HEK293T (cell line): Measurements from ENCODE around the gene UBAC1.

ENCODE experiments used
- BHLHE40 ChIP-seq: fragments of 450-650 bp; IDR thresholded peaks from 2 replicates; pipeline ENCODE4 v1.6.1; 2016; ENCODE audit warnings: mild to moderate bottlenecking, moderate library complexity, borderline replicate concordance
- ELF4 ChIP-seq: fragments of 450-650 bp; IDR thresholded peaks from 2 replicates; pipeline ENCODE4 v1.6.1; 2017; ENCODE audit warnings: antibody characterized with exemption
- FOXA1 ChIP-seq: fragments of 450-650 bp; IDR thresholded peaks from 2 replicates; pipeline ENCODE4 v1.6.1; 2016; ENCODE audit warnings: mild to moderate bottlenecking
- FOXK2 ChIP-seq: fragments of 450-650 bp; IDR thresholded peaks from 2 replicates; pipeline ENCODE4 v1.6.1; 2016; ENCODE audit warnings: mild to moderate bottlenecking
- HDGF ChIP-seq: fragments of 450-650 bp; IDR thresholded peaks from 2 replicates; pipeline ENCODE4 v1.6.1; 2017; ENCODE audit warnings: antibody characterized with exemption, borderline replicate concordance
- L3MBTL2 ChIP-seq: fragments of 450-650 bp; conservative IDR thresholded peaks from 2 replicates; pipeline ENCODE4 v1.6.1; 2016; ENCODE audit warnings: mild to moderate bottlenecking
- LEF1 ChIP-seq: fragments of 450-650 bp; IDR thresholded peaks from 2 replicates; pipeline ENCODE4 v1.6.1; 2017; ENCODE audit warnings: mild to moderate bottlenecking, borderline replicate concordance
- SP1 ChIP-seq: fragments of 450-650 bp; IDR thresholded peaks from 2 replicates; pipeline ENCODE4 v1.6.1; 2017
- SUZ12 ChIP-seq: fragments of 450-650 bp; IDR thresholded peaks from 2 replicates; pipeline ENCODE4 v1.6.1; 2016; ENCODE audit warnings: mild to moderate bottlenecking
- TARDBP ChIP-seq: fragments of 450-650 bp; IDR thresholded peaks from 2 replicates; pipeline ENCODE4 v1.6.1; 2016
- ZNF384 ChIP-seq: fragments of 450-650 bp; IDR thresholded peaks from 2 replicates; pipeline ENCODE4 v1.6.1; 2016

GRCh38 chr9:135930446-135931345 is 30.5 kb downstream of the UBAC1 start:
- TF ChIP-seq SP1 (no peak), L3MBTL2 (no peak), BHLHE40 (no peak), TARDBP (no peak), ELF4 (no peak), SUZ12 (no peak), FOXA1 (no peak), LEF1 (no peak), ZNF384 (no peak), FOXK2 (no peak), HDGF (no peak)
